Measurements from ENCODE around the gene CD58. TPM values are rescaled to one million over a fixed set of nuclear protein-coding genes. Genes with fewer than 3 reads are reported as not detected.
A peak's percentile ranks its signal among the peaks of the same experiment; 100 is the strongest.

CD58 gene
- total RNA-seq, 4 donors from 2014 or later, result 14.3 to 32.4 (median 24.8) TPM

DNA sequence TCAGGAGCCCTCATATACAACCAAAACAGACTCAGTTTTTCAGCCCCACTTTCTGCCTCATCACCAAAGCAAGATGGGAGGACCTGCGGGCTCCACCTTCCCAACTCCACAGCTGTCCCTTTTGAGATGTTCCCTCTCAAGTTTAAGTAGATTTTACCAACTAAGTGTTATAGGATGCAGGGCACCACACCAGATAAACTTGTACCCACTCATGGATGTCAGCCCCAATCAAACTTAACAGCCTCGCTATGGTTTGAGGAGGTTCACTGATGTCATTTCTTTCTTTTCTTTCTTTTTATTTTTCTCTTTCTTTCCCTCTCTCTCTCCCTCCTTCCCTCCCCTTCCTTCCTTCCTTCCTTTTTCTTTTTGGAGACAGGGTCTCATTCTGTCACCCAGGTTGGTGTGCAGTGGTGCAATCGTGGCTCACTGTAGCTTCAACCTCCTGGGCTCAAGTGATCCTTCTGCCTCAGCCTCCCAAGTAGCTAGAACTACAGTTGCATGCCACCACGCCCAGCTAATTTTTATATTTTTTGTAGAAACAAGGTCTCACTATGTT lies 13.4 kb downstream of the CD58 start:
- no peak for ATAC-seq
- H3K9me3 ChIP-seq, result no peaks in the 10 kb centered on the region
- TF ChIP-seq POLR2AphosphoS5 (IDR thresholded peaks at IDR 0.05) (no peak), EP300 (IDR thresholded peaks at IDR 0.05) (no peak)
- TF ChIP-seq, protein P1, sequence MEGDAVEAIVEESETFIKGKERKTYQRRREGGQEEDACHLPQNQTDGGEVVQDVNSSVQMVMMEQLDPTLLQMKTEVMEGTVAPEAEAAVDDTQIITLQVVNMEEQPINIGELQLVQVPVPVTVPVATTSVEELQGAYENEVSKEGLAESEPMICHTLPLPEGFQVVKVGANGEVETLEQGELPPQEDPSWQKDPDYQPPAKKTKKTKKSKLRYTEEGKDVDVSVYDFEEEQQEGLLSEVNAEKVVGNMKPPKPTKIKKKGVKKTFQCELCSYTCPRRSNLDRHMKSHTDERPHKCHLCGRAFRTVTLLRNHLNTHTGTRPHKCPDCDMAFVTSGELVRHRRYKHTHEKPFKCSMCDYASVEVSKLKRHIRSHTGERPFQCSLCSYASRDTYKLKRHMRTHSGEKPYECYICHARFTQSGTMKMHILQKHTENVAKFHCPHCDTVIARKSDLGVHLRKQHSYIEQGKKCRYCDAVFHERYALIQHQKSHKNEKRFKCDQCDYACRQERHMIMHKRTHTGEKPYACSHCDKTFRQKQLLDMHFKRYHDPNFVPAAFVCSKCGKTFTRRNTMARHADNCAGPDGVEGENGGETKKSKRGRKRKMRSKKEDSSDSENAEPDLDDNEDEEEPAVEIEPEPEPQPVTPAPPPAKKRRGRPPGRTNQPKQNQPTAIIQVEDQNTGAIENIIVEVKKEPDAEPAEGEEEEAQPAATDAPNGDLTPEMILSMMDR (IDR thresholded peaks at IDR 0.05), result no peak
- 94 to 100% methylated on average over 2 to 4 of the region's 4 CpGs for WGBS, 2 donors (ENCODE audit: low coverage in 1 of 2)
- H3K4me3 ChIP-seq, result no peak overlapping the region
- H3K4me1 ChIP-seq, result peaks cover 0 to 21% (median 0%) of the 10 kb centered on the region in 3 donors
- H3K27me3 ChIP-seq, result no peaks in the 10 kb centered on the region
- no peak overlapping the region for H3K27ac ChIP-seq
- H3K36me3 ChIP-seq, result no peaks in the 10 kb centered on the region

DNA sequence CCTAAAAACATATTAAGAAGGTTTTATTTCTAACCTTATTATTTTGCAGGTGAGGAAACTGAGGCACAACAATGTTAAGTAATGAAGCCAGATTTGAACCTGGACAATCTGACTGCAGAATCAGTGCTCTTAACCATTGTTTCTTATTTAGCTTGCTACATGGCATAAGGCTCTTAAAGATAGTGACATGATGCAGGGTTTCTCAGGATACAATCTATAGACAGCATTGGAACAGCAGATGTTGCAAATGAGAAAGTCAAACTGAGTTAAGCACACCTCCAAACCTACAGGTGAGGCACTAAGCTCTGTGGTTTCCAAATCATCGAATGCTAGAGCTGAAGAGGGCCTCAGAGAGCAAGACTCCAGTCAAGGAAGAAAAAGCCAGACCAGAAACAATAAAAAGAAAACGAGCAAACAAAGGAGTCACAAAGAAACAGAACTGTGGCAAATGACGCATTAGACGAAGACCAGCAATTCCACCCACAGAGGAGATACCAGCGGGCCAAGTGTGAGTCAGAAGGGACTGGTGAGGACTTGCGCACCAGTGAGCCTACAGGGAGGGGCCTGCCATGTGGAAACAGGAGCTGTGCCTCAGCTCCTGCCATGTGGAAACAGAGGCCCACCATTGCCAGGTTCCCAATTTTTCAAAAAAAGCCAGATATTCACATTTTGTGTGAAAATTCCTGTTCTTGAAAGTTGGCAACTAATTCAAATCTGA lies 14.4 kb downstream of the CD58 start:
- Histone ChIP-seq H3K4me1 (peaks cover 0 to 21% (median 0%) of the 10 kb centered on the region in 3 donors), H3K27me3 (no peaks in the 10 kb centered on the region), H3K9me3 (no peaks in the 10 kb centered on the region), H3K36me3 (no peaks in the 10 kb centered on the region), H3K27ac (no peak overlapping the region), H3K4me3 (no peak overlapping the region)
- 53 to 87% methylated on average over 3 to 6 of the region's 6 CpGs for WGBS, 2 donors (ENCODE audit: low coverage in 1 of 2)
- ATAC-seq, result peak; percentile 70
- TF ChIP-seq, protein P1 (IDR thresholded peaks at IDR 0.05), result no peak
- TF ChIP-seq EP300 (IDR thresholded peaks at IDR 0.05) (no peak), POLR2A (IDR thresholded peaks at IDR 0.05) (no peak), POLR2AphosphoS5 (IDR thresholded peaks at IDR 0.05) (no peak)

DNA sequence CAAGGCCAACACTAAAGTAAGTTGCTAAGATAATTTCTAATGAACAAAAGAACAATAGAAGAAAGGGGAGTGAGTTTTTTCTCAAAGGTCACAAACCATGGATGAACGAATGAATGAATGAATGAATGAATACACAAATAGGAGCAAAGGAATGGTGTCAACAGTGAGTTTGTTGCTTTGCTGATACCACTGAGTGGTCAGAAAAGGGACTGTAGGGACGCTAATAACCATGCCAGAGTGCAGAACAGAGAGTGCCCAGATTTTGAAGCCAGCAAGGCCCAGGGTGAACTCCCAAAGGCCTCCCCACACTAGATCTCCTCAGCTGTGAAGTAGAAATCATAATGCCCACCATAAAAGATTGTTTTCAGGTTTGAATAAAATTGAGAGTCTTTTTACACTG lies 15.9 kb downstream of the CD58 start:
- no peaks in the 10 kb centered on the region for H3K27me3 ChIP-seq
- no peak overlapping the region for H3K4me3 ChIP-seq
- H3K27ac ChIP-seq, result no peak overlapping the region
- TF ChIP-seq, protein P1 (IDR thresholded peaks at IDR 0.05), result no peak
- H3K9me3 ChIP-seq, result no peaks in the 10 kb centered on the region
- H3K4me1 ChIP-seq, result peaks cover 0 to 21% (median 0%) of the 10 kb centered on the region in 3 donors
- no peaks in the 10 kb centered on the region for H3K36me3 ChIP-seq
- no peak for ATAC-seq
- 64 to 75% methylated on average over 1 to 2 of the region's 2 CpGs for WGBS, 2 donors (ENCODE audit: low coverage in 1 of 2)

DNA sequence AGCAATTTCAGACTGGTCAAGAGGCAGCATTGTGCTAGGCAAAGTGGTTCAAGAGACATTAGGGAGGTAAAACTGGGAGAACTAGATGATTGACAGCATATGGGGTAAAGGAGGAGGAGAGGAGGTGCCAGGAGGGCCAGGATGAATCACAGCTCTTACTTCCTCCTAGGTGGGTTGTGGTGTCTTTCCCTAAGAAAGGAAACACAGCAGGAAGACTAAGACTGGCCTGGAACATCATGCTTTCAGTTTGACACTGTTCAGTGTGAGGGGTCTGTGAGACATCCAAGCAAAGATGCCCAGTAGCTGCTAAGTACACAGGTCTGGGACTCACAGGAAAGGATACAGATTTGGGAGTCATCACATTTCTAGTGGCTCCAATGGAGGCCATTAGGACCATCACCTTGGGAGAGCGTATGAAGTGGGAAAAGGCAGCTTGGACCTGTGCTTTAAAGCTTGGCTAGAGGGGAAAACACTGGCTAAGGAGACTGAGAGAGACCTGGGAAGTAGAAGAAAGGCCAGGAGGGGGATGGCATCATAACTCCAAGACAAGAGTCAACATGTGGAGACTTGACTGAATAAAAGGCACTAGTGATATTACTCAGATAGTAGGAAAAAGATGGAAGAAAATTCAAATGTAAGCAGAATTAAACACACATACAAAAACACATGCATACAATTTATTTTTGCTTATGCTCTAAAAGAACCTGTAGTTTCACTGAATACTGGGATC lies 17.3 kb downstream of the CD58 start:
- Histone ChIP-seq H3K4me3 (no peak overlapping the region), H3K9me3 (no peaks in the 10 kb centered on the region), H3K27ac (no peak overlapping the region), H3K27me3 (no peaks in the 10 kb centered on the region), H3K36me3 (no peaks in the 10 kb centered on the region), H3K4me1 (peaks cover 0 to 21% (median 0%) of the 10 kb centered on the region in 3 donors)
- ATAC-seq, result no peak
- WGBS, 2 donors (ENCODE audit: low coverage in 1 of 2), result 83 to 100% methylated on average over 1 of the region's 1 CpG
- TF ChIP-seq EP300 (IDR thresholded peaks at IDR 0.05) (no peak), POLR2A (IDR thresholded peaks at IDR 0.05) (no peak), POLR2AphosphoS5 (IDR thresholded peaks at IDR 0.05) (no peak)
- TF ChIP-seq, protein P1 (IDR thresholded peaks at IDR 0.05), result no peak
